ENCODE data around the gene CEMIP2.

CEMIP2 gene

GRCh38 chr9:71795097-71795813 is 26.9 kb upstream of the CEMIP2 start:
- CTCF ChIA-PET = interaction anchor here (1.2 to 6.4 kb wide), 4 partner anchors 12 to 244 kb away, joined by 6 to 31 read pairs (median 14); no protein-coding TSS in a partner anchor
- DNase-seq (ENCODE audit: extremely low spot score) = peak; percentile 55
- POLR2A ChIA-PET = no interaction called here
- no peak for TF ChIP-seq CTCF (IDR thresholded peaks at IDR 0.05; ENCODE audit: control extremely low read depth, extremely low read depth, low read depth, missing control alignments)

GRCh38 chr9:71793386-71794105 is 25.2 kb upstream of the CEMIP2 start:
- CTCF ChIA-PET = interaction anchor here (1.1 to 6.4 kb wide), 6 partner anchors 13 to 246 kb away, joined by 4 to 31 read pairs (median 6); no protein-coding TSS in a partner anchor

GRCh38 chr9:71791875-71792274 is 23.6 kb upstream of the CEMIP2 start:
- no peak for TF ChIP-seq CTCF (IDR thresholded peaks at IDR 0.05; ENCODE audit: control extremely low read depth, extremely low read depth, low read depth, missing control alignments)
- DNase-seq (ENCODE audit: extremely low spot score) = no peak
- ChIA-PET CTCF (interaction anchor here (1.7 to 6.4 kb wide), 4 partner anchors 9 to 233 kb away, joined by 5 to 31 read pairs (median 10); no protein-coding TSS in a partner anchor), POLR2A (no interaction called here)

More at GRCh38 chr9:71793386-71794105, 25.2 kb upstream of the CEMIP2 start:
- no peak for TF ChIP-seq CTCF (IDR thresholded peaks at IDR 0.05; ENCODE audit: control extremely low read depth, extremely low read depth, low read depth, missing control alignments)
- DNase-seq (ENCODE audit: extremely low spot score) = no peak
- POLR2A ChIA-PET = no interaction called here

- DNase-seq (ENCODE audit: extremely low spot score) = no peak
- POLR2A ChIA-PET = no interaction called here
- CTCF ChIA-PET = interaction anchor here (2.0 to 6.4 kb wide), 3 partner anchors 14 to 235 kb away, joined by 7 to 31 read pairs (median 14); no protein-coding TSS in a partner anchor
- TF ChIP-seq CTCF (IDR thresholded peaks at IDR 0.05; ENCODE audit: control extremely low read depth, extremely low read depth, low read depth, missing control alignments) = no peak
Measured at GRCh38 chr9:71790296-71790695, 22.0 kb upstream of the CEMIP2 start.

GRCh38 chr9:71783120-71783523 is 14.8 kb upstream of the CEMIP2 start:
- TF ChIP-seq CTCF (IDR thresholded peaks at IDR 0.05; ENCODE audit: control extremely low read depth, extremely low read depth, low read depth, missing control alignments) = peak; percentile 38
- ChIA-PET CTCF (interaction anchor here (1.2 to 1.7 kb wide), 2 partner anchors 9 to 35 kb away, joined by 4 to 5 read pairs; no protein-coding TSS in a partner anchor), POLR2A (no interaction called here)
- peak; percentile 31 for DNase-seq (ENCODE audit: extremely low spot score)

GRCh38 chr9:71781391-71781790 is 13.1 kb upstream of the CEMIP2 start:
- CTCF ChIA-PET = interaction anchor here (0.8 to 2.1 kb wide), 5 partner anchors 12 to 245 kb away, joined by 3 to 6 read pairs (median 4); no protein-coding TSS in a partner anchor
- no peak for TF ChIP-seq CTCF (IDR thresholded peaks at IDR 0.05; ENCODE audit: control extremely low read depth, extremely low read depth, low read depth, missing control alignments)
- POLR2A ChIA-PET = no interaction called here
- DNase-seq (ENCODE audit: extremely low spot score) = peak; percentile 25
